GM18511 (cell line): ENCODE data around the gene AUNIP.

Experiments
- ATAC-seq: cut with Tn5 transposase; IDR thresholded peaks from one replicate; pipeline ENCODE4 v1.9.1; 2021; ENCODE audit warnings: mild to moderate bottlenecking, moderate library complexity; ENCODE audit not compliant: unreplicated experiment

Gene AUNIP

GRCh38 chr1:25797939-25798338 is 61.3 kb downstream of the AUNIP start:
- no peak for ATAC-seq

- no peak for ATAC-seq
These were observed 62.3 kb downstream of the AUNIP start for GRCh38 chr1:25796811-25797458.

DNA sequence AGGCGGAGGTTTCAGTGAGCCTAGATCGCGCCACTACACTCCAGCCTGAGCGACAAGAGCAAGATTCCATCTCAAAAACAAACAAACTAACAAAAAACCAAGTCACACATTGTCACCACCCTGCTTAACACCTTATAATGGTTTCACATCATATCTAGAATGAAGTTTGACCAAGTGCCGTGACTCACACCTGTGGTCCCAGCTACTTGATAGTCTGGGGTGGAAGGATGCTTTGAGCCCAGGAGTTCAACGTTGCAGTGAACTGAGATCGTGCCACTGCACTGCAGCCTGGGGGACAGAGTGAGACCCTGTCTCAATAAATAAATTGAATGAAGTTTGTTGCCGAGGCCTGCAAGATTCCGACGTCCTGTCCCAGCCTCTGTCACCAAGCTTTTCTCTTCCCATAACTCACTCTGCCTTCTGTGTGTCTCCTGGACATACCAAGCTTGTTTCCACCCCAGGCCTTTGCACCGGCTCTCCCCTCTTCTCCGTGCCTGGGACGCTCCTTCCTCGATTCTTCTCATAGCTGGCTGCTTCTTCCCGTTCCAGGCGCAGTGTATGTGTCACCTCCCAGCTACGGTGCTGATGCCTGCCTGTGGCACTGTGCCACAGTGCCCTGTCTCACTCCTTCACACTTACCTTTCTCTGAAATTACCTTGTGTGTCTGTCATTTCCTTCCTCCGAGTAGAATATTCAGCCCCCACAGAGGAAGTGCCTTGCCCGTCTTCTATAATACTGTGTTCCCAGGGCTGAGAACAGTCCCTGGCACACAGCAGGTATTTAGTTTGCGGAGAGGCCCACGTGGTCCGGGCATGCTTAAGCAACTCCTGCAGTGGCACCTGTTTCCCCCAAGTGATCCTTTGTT is 63.1 kb downstream of the AUNIP start:
- no peak for ATAC-seq

DNA sequence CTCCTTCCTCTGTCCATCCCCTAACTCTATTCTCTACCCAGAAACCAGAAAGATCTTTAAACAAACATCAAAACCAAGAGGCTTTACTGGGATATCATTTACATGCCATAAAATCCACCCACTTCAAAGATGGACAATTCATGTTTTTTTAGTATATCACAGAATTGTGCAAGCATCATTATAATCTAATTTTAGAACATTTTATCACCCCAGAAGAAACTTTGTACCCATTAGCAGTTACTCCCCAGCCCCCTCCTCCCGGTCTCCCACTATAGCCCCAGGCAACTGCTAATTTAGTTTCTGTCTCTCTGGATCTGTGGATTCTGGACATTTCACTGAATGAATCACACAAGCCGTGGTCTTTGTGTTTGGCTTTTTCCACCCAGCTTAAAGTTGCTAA is 64.0 kb downstream of the AUNIP start:
- no peak for ATAC-seq

DNA sequence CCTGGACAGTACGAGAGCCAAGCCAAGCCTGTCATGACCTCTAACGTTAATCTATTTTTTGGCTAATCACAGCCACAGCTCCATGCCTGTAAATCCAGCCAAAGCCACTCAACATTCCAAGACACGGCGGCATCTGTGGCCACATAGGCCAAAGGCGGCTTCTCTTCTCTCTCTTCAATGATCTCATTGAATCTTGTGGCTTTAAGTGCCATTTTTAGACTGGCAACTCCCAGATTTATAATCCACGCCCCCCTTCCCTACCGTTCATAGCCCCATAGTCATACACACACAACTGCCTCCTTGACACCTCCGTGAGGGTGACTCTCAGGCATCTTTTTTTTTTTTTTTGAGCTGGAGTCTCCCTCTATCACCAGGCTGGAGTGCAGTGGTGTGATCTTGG is 64.9 kb downstream of the AUNIP start:
- no peak for ATAC-seq

GRCh38 chr1:25793585-25794170 is 65.6 kb downstream of the AUNIP start:
- ATAC-seq = no peak

DNA sequence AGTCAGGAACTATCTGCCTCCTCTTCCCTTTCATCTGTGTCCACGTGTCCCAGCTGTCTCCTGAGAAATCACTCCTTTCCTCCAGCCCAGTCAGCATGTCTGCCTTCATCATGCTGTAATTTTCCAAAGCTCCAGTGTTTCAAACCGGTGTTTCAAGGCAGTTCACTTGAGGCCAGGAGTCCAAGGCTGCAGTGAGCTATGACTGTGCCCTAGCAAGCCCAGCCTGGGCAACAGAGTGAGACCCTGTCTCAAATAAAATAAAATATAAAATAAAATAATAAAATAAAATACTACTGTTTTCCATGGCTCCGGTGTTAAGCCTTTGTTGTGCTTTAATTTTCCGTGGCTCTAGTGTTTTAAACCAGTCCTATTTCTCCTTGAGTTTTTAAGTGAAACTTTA is 67.1 kb downstream of the AUNIP start:
- no peak for ATAC-seq

DNA sequence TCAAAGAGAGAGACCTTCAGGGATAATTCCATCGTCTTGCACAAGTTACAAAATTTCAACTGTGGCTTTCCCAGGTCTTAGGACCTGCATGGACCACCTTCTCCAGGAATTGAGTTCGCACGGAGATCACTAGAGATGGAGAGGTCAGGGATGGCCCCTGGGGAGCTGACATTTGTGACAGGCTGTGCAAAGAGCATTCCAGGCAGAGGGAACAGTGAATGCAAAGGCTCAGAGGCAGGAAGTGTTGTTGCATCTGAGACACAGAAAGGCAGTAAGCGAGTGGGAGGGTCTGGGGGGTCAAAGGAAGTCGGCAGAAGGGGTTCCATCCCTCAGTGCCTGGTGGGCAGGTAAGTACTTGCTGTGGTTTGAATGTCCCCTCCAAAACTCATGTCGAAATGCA is 68.8 kb downstream of the AUNIP start:
- ATAC-seq = no peak

GRCh38 chr1:25787760-25788166 is 71.5 kb downstream of the AUNIP start:
- ATAC-seq = no peak

GRCh38 chr1:25786887-25787759 is 72.1 kb downstream of the AUNIP start:
- ATAC-seq = no peak

DNA sequence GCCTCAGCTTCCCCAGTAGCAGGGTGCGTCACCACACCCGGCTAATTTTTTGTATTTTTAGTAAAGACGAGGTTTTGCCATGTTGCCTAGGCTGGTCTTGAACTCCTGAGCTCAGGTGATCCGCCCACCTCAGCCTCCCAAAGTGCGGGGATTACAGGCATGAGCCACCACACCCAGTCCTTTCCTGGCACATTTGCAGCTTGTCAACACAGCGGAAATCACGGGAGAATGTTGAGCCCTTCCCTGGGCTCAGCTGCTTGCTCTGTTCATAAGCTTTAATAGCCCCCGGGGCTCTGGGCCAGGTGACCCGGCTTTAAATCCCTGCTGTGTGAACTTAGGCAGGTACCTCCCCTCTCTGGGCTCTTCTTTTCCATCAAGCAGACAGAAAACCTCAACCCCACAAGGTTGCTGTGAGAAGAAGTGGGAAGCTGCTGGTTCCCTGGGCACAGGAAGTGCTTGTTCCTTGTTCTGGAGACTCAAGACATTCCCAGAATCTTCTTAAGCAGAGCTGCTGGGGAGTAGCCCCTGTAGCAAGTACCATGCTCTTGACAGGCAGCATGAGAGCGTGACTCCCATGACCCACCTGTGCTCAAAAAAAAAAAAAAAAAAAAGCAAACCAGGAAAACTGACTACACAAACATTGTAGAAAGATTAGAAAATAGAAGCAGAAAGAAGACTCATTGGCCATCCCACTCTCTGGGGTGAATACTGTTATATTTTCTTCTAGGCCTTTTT is 73.8 kb downstream of the AUNIP start:
- ATAC-seq = no peak

- ATAC-seq = no peak
These were observed 74.6 kb downstream of the AUNIP start for GRCh38 chr1:25784575-25785051.
